Measurements from ENCODE around the gene ZNF254. TPM values are rescaled to one million over a fixed set of nuclear protein-coding genes. Genes with fewer than 3 reads are reported as not detected.

Gene ZNF254
- total and polyA plus RNA-seq, 8 donors = 4.0 to 68.3 (median 21.9) TPM

DNA sequence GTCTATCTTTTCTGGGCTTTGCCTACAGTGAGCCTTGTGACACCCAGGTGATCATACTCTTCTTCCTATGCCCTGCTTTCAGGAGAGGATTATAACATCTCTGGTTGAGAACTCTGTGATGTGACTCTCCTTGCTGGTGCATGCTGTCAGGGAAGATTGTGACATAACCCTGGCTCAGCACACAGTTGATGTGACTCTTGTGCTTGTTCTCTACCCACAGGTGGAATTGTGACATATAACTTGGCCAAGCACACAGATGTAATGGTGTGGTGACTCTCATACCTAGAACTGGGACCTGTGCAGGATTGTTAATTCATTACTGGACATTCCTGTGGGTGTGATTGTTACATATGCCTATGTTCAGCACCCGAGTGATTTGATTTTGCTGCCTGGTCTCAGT lies 21.7 kb upstream of the ZNF254 start:
- H3K4me3 ChIP-seq = no peak overlapping the region
- no peak overlapping the region for H3K27ac ChIP-seq
- 50 to 100% (median 83%) methylated on average over 1 of the region's 1 CpG for WGBS, 5 donors
- no peak for DNase-seq
- no peaks in the 10 kb centered on the region for H3K4me1 ChIP-seq
- intact Hi-C loops (cut with DNase I; ENCODE audit: low total_unique reads) = no loop called here
- H3K9me3 ChIP-seq = no peaks in the 10 kb centered on the region
- TF ChIP-seq POLR2AphosphoS5 (IDR thresholded peaks at IDR 0.05) = no peak
- H3K36me3 ChIP-seq = peaks cover 14 to 69% (median 64%) of the 10 kb centered on the region in 4 donors
- H3K27me3 ChIP-seq = no peaks in the 10 kb centered on the region

DNA sequence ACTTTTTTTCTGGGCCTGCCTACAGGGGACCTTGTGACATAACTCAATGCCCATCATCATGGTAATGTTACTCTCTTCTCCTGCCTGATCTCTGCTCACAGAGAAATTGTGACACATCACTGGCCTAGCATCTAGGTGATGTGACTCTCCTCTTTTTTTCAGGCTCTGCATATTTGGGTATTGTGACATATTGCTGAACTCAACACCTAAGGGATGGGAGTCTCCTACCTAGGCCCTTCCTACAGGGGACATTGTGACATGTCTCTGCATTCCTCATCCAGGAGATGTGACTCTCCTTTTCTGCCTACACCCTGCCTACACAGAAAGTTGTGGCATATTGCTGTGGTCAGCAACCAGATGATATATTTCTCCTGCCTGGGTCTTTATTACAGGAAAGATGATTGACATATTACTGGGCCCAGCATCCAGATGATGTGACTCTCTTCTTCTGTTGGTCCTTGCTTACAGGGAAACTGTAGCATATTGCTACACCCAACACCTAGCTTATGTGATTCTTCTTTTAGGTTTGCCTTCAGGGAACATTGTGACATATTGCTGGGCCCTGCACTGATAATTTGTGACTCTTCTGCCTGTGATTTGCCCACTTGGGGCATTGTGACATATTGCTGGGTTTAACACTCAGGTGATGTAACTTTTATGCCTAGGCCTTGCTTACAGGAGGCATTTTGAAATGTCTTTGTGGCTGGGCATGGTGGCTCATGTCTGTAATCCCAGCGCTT lies 21.0 kb upstream of the ZNF254 start:
- Histone ChIP-seq H3K4me3 (no peak overlapping the region), H3K36me3 (peaks cover 8 to 69% (median 60%) of the 10 kb centered on the region in 4 donors), H3K9me3 (no peaks in the 10 kb centered on the region), H3K4me1 (no peaks in the 10 kb centered on the region), H3K27me3 (no peaks in the 10 kb centered on the region), H3K27ac (no peak overlapping the region)
- WGBS, 5 donors = 91 to 100% (median 94%) methylated on average over 1 of the region's 1 CpG
- TF ChIP-seq, protein P1, sequence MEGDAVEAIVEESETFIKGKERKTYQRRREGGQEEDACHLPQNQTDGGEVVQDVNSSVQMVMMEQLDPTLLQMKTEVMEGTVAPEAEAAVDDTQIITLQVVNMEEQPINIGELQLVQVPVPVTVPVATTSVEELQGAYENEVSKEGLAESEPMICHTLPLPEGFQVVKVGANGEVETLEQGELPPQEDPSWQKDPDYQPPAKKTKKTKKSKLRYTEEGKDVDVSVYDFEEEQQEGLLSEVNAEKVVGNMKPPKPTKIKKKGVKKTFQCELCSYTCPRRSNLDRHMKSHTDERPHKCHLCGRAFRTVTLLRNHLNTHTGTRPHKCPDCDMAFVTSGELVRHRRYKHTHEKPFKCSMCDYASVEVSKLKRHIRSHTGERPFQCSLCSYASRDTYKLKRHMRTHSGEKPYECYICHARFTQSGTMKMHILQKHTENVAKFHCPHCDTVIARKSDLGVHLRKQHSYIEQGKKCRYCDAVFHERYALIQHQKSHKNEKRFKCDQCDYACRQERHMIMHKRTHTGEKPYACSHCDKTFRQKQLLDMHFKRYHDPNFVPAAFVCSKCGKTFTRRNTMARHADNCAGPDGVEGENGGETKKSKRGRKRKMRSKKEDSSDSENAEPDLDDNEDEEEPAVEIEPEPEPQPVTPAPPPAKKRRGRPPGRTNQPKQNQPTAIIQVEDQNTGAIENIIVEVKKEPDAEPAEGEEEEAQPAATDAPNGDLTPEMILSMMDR (IDR thresholded peaks at IDR 0.05) = no peak
- TF ChIP-seq EP300 (IDR thresholded peaks at IDR 0.05) = no peak
- TF ChIP-seq POLR2A (IDR thresholded peaks at IDR 0.05) = no peak
- TF ChIP-seq POLR2AphosphoS5 (IDR thresholded peaks at IDR 0.05) = no peak
- intact Hi-C loops (cut with DNase I; ENCODE audit: low total_unique reads) = no loop called here
- no peak for DNase-seq

DNA sequence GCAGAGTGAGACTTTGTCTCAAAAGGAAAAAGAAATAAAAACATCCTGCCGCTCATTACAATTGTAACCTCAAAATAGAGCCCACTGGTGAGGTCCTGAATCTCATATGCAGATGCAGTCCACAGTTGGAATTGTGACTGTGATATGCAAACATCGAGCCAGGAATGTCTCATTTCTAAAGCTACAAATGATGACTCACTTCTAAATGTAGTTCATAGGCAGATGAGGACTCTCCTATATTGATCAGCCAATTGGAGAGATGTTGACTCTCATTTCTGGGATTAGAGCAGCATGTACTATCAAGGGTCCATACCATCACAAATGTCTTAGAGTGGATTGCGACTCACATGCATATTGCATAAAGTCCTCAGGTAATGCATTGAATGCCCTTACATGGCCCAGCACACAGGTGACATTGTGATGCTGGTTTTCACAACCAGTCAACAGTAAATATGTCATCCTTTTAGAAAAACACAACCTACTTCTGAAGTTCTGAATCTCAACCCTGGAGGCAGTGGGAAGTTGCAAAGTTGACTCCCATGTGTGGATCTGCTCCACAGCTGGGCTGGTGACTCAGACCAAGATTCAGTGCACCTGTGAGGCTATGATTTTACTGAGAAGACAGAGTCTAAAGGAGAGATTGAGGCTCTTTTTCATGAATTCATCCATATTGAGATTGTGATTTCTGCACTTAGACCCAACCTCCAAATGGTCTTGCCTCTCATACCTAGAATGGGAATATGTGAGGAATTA lies 16.9 kb upstream of the ZNF254 start:
- 85 to 97% (median 90%) methylated on average over 3 of the region's 3 CpGs for WGBS, 5 donors
- no peak for DNase-seq
- no peaks in the 10 kb centered on the region for H3K27me3 ChIP-seq
- H3K27ac ChIP-seq = no peak overlapping the region
- TF ChIP-seq, protein P1 (IDR thresholded peaks at IDR 0.05) = no peak
- TF ChIP-seq EP300 (IDR thresholded peaks at IDR 0.05) (no peak), POLR2A (IDR thresholded peaks at IDR 0.05) (no peak), POLR2AphosphoS5 (IDR thresholded peaks at IDR 0.05) (no peak)
- no peaks in the 10 kb centered on the region for H3K4me1 ChIP-seq
- H3K9me3 ChIP-seq = peaks cover 0 to 2% (median 0%) of the 10 kb centered on the region in 4 donors
- no peak overlapping the region for H3K4me3 ChIP-seq
- intact Hi-C loops (cut with DNase I; ENCODE audit: low total_unique reads) = no loop called here
- peaks cover 7 to 88% (median 81%) of the 10 kb centered on the region in 4 donors for H3K36me3 ChIP-seq

DNA sequence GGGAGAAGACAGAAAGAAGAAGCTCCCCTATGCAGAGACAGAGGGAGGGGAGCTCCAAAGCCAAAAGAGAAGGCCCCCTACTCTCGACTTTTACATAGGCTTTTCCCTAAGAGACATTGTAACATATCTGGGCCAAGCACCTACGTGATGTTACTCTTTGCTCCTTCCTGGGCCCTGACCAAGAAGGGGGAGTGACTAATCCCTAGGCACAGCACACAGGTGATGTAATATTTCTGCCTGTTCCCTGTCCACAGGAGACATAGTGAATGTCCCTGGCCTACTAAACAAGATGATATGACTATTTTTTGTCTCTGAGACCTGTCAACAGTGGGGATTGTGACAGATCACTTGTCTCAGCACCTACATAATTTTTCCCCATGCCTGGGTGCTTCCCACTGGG lies 15.9 kb upstream of the ZNF254 start:
- H3K9me3 ChIP-seq = peaks cover 0 to 10% (median 0%) of the 10 kb centered on the region in 4 donors
- intact Hi-C loops (cut with DNase I; ENCODE audit: low total_unique reads) = no loop called here
- DNase-seq = no peak
- TF ChIP-seq, protein P1 (IDR thresholded peaks at IDR 0.05) = no peak
- no peak for TF ChIP-seq EP300 (IDR thresholded peaks at IDR 0.05)
- no peak for TF ChIP-seq POLR2A (IDR thresholded peaks at IDR 0.05)
- no peak for TF ChIP-seq POLR2AphosphoS5 (IDR thresholded peaks at IDR 0.05)
- no peak overlapping the region for H3K4me3 ChIP-seq
- no peaks in the 10 kb centered on the region for H3K27me3 ChIP-seq
- peaks cover 7 to 83% (median 74%) of the 10 kb centered on the region in 4 donors for H3K36me3 ChIP-seq
- no peaks in the 10 kb centered on the region for H3K4me1 ChIP-seq
- 84 to 93% (median 91%) methylated on average over 2 of the region's 2 CpGs for WGBS, 5 donors
- no peak overlapping the region for H3K27ac ChIP-seq

All from stomach (tissue), 9 donors.